ENCODE data around the gene MERTK. TPM values are rescaled to one million over a fixed set of nuclear protein-coding genes. Genes with fewer than 3 reads are reported as not detected.

The MERTK gene
- total RNA-seq, 5 donors from 2014 or later (not counting 1 experiment from before 2014, with no cell fraction given), result 0.12 to 0.73 (median 0.33) TPM

DNA sequence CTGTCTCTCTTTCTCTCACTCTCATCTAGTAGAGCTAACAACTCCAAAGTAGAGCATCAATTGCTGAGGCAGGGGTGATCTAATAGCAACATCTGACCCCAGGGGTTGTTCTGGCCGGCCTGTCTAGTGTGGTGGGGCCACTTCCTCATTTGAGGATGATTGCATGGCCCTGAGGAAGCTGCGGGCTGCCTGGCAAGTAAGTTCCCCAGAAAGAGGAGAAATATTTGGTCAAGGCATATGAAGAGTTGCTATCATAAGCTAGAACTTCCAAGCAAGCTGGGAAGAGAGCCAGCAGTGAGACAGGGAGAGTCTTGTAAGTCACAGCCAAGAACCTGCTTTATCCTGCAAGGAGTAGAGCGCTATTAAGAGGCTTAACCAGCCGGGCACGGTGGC, 105.8 kb downstream of the MERTK start:
- H3K4me1 Mint-ChIP-seq, result peaks cover 0 to 8% (median 2%) of the 10 kb centered on the region in 3 donors
- Histone ChIP-seq H3K9me3 (no peaks in the 10 kb centered on the region), H3K4me3 (ENCODE audit: control insufficient read depth in 1 of 2, extremely low read depth in 1 of 2, low read length in 1 of 2) (no peak overlapping the region), H3K27me3 (replicated peaks in 1 of 2; ENCODE audit: control insufficient read depth in 2 of 2, extremely low read depth in 1 of 2, insufficient read depth in 2 of 2, low read length in 1 of 2) (no peaks in the 10 kb centered on the region), H3K27ac (ENCODE audit: low read length) (no peak overlapping the region), H3K4me1 (ENCODE audit: control insufficient read depth in 1 of 2, extremely low read depth in 1 of 2, insufficient read depth in 2 of 2, low read length in 2 of 2) (no peaks in the 10 kb centered on the region), H3K36me3 (ENCODE audit: control insufficient read depth in 2 of 2, extremely low read depth in 1 of 2, insufficient read depth in 1 of 2, low read length in 1 of 2) (no peaks in the 10 kb centered on the region)
- ATAC-seq (replicated peaks in 1 of 4), result no peak
- CTCF ChIA-PET, result no interaction called here
- H3K9me3 Mint-ChIP-seq, result no peaks in the 10 kb centered on the region
- POLR2A ChIA-PET, result no interaction called here
- no peaks in the 10 kb centered on the region for H3K36me3 Mint-ChIP-seq
- no peak overlapping the region for H3K27ac Mint-ChIP-seq
- H3K27me3 Mint-ChIP-seq, result no peaks in the 10 kb centered on the region
- no peak overlapping the region for H3K4me3 Mint-ChIP-seq
- peak in 14 of 35 experiments; percentile 1 to 53 (median 6) for DNase-seq
- WGBS (ENCODE audit: insufficient coverage), result 69% methylated on average over 2 of the region's 5 CpGs

- H3K4me3 ChIP-seq (ENCODE audit: control insufficient read depth in 1 of 2, extremely low read depth in 1 of 2, low read length in 1 of 2), result no peak overlapping the region
- ATAC-seq (replicated peaks in 1 of 4), result no peak
- no peaks in the 10 kb centered on the region for H3K36me3 Mint-ChIP-seq
- H3K4me3 Mint-ChIP-seq, result no peak overlapping the region
- DNase-seq, result no peak
- H3K27ac ChIP-seq (ENCODE audit: low read length), result no peak overlapping the region
- no peaks in the 10 kb centered on the region for H3K27me3 Mint-ChIP-seq
- ChIA-PET POLR2A (no interaction called here), CTCF (no interaction called here)
- no peaks in the 10 kb centered on the region for H3K4me1 ChIP-seq (ENCODE audit: control insufficient read depth in 1 of 2, extremely low read depth in 1 of 2, insufficient read depth in 2 of 2, low read length in 2 of 2)
- peaks cover 0 to under 1% of the 10 kb centered on the region in 2 experiments for H3K27me3 ChIP-seq (replicated peaks in 1 of 2; ENCODE audit: control insufficient read depth in 2 of 2, extremely low read depth in 1 of 2, insufficient read depth in 2 of 2, low read length in 1 of 2)
- H3K9me3 ChIP-seq, result no peaks in the 10 kb centered on the region
- no peak overlapping the region for H3K27ac Mint-ChIP-seq
- H3K4me1 Mint-ChIP-seq, result peaks cover 0 to 8% (median 2%) of the 10 kb centered on the region in 3 donors
- no peaks in the 10 kb centered on the region for H3K36me3 ChIP-seq (ENCODE audit: control insufficient read depth in 2 of 2, extremely low read depth in 1 of 2, insufficient read depth in 1 of 2, low read length in 1 of 2)
- H3K9me3 Mint-ChIP-seq, result no peaks in the 10 kb centered on the region
- 78% methylated on average over 3 of the region's 5 CpGs for WGBS (ENCODE audit: insufficient coverage)
Measured at GRCh38 chr2:112005406-112006075, 107.1 kb downstream of the MERTK start.

- H3K9me3 Mint-ChIP-seq, result no peaks in the 10 kb centered on the region
- no peaks in the 10 kb centered on the region for H3K27me3 Mint-ChIP-seq
- no peaks in the 10 kb centered on the region for H3K36me3 Mint-ChIP-seq
- Histone ChIP-seq H3K4me1 (ENCODE audit: control insufficient read depth in 1 of 2, extremely low read depth in 1 of 2, insufficient read depth in 2 of 2, low read length in 2 of 2) (no peaks in the 10 kb centered on the region), H3K27me3 (replicated peaks in 1 of 2; ENCODE audit: control insufficient read depth in 2 of 2, extremely low read depth in 1 of 2, insufficient read depth in 2 of 2, low read length in 1 of 2) (peaks cover 0 to 2% of the 10 kb centered on the region in 2 experiments), H3K9me3 (no peaks in the 10 kb centered on the region), H3K27ac (ENCODE audit: low read length) (no peak overlapping the region), H3K36me3 (ENCODE audit: control insufficient read depth in 2 of 2, extremely low read depth in 1 of 2, insufficient read depth in 1 of 2, low read length in 1 of 2) (no peaks in the 10 kb centered on the region), H3K4me3 (ENCODE audit: control insufficient read depth in 1 of 2, extremely low read depth in 1 of 2, low read length in 1 of 2) (no peak overlapping the region)
- no peak for ATAC-seq (replicated peaks in 1 of 4)
- 60% methylated on average over 2 of the region's 4 CpGs for WGBS (ENCODE audit: insufficient coverage)
- H3K4me1 Mint-ChIP-seq, result peaks cover 0 to 5% (median 1%) of the 10 kb centered on the region in 3 donors
- CTCF ChIA-PET, result no interaction called here
- POLR2A ChIA-PET, result no interaction called here
- DNase-seq, result no peak
- H3K4me3 Mint-ChIP-seq, result no peak overlapping the region
- no peak overlapping the region for H3K27ac Mint-ChIP-seq
Measured at GRCh38 chr2:112006076-112006410, 107.6 kb downstream of the MERTK start.

DNA sequence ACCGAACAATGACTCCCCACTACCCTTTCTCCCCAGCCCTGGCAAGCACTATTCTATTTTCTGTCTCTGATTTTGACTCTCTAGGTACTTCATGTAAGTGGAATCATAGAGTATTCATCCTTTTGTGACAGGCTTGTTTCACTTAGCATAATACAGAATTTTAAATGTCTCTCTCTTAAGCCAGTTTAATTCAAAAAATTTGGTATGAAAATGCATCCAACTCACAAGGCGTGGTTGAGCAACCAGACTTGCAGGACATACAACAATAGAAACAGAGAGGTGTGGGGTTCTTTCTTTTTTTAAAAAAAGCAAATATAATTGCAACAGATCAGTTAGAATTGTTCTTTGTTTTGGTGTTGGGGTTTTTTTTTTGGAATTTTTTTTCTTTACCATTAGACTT, 109.1 kb downstream of the MERTK start:
- Mint-ChIP-seq H3K9me3 (no peaks in the 10 kb centered on the region), H3K27ac (no peak overlapping the region), H3K36me3 (no peaks in the 10 kb centered on the region), H3K4me3 (no peak overlapping the region), H3K4me1 (no peaks in the 10 kb centered on the region), H3K27me3 (peaks cover 0 to 4% of the 10 kb centered on the region in 2 donors)
- no peak for DNase-seq
- Histone ChIP-seq H3K4me1 (ENCODE audit: control insufficient read depth in 1 of 2, extremely low read depth in 1 of 2, insufficient read depth in 2 of 2, low read length in 2 of 2) (no peaks in the 10 kb centered on the region), H3K4me3 (ENCODE audit: control insufficient read depth in 1 of 2, extremely low read depth in 1 of 2, low read length in 1 of 2) (no peak overlapping the region), H3K27ac (ENCODE audit: low read length) (no peak overlapping the region), H3K36me3 (ENCODE audit: control insufficient read depth in 2 of 2, extremely low read depth in 1 of 2, insufficient read depth in 1 of 2, low read length in 1 of 2) (no peaks in the 10 kb centered on the region), H3K27me3 (replicated peaks in 1 of 2; ENCODE audit: control insufficient read depth in 2 of 2, extremely low read depth in 1 of 2, insufficient read depth in 2 of 2, low read length in 1 of 2) (peaks cover 0 to 2% of the 10 kb centered on the region in 2 experiments), H3K9me3 (no peaks in the 10 kb centered on the region)
- ChIA-PET CTCF (no interaction called here), POLR2A (no interaction called here)
- WGBS (ENCODE audit: insufficient coverage), result no CpG with 5 or more reads among the region's 2 CpGs
- ATAC-seq (replicated peaks in 1 of 4), result no peak

DNA sequence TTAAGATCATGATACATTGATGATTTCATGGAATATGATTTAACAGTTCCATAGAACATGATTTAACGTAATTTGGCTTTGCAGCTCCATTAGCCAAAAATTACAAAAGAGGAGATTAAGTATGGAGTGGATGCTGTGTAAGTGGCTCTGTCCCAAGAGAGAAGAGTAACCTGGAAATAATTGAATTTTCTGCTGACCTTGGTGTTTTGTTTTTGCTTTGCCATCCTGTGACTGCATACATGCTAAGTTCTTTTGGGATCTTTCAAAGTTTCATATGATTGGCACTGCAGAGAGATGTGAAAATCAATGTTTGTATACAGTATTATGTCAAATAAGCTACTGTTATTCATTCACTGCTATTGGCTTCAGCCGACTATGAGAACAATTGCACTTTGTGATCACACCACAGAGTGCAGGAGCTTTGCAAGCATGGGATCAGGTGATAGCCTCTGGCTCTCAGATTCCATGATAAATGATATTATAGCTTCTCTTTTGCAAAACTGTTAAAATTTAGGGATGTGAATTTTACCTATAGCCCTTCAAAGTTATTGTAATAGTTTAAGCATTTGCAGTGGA, 110.6 kb downstream of the MERTK start:
- ATAC-seq (replicated peaks in 1 of 4), result no peak
- CTCF ChIA-PET, result no interaction called here
- no peak overlapping the region for H3K27ac ChIP-seq (ENCODE audit: low read length)

DNA sequence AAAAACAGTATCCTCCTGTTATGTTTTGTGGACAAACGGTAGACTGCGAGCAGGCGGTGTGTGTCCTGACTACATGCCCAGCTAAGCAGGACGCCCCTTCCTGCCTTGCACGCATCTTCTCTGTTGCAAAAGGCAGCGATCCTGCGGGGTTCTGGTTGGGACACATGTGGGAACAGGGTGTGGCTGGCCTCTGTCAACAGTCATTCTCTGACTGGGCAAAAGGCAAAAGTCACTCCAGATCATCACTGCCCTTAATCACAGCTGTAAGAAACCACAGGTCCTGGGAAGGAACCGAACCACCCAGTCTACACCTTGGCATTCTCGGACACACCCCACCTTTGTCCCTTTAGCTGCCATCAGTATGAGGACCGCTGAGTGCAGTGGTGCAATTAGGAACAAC, 112.3 kb downstream of the MERTK start:
- Histone ChIP-seq H3K4me3 (ENCODE audit: control insufficient read depth in 1 of 2, extremely low read depth in 1 of 2, low read length in 1 of 2) (no peak overlapping the region), H3K27me3 (replicated peaks in 1 of 2; ENCODE audit: control insufficient read depth in 2 of 2, extremely low read depth in 1 of 2, insufficient read depth in 2 of 2, low read length in 1 of 2) (peaks cover 0 to 4% of the 10 kb centered on the region in 2 experiments), H3K27ac (ENCODE audit: low read length) (no peak overlapping the region), H3K9me3 (no peaks in the 10 kb centered on the region), H3K36me3 (ENCODE audit: control insufficient read depth in 2 of 2, extremely low read depth in 1 of 2, insufficient read depth in 1 of 2, low read length in 1 of 2) (no peaks in the 10 kb centered on the region), H3K4me1 (ENCODE audit: control insufficient read depth in 1 of 2, extremely low read depth in 1 of 2, insufficient read depth in 2 of 2, low read length in 2 of 2) (no peaks in the 10 kb centered on the region)
- 89% methylated on average over 9 of the region's 10 CpGs for WGBS (ENCODE audit: insufficient coverage)
- H3K27me3 Mint-ChIP-seq, result peaks cover 0 to 4% of the 10 kb centered on the region in 2 donors
- no peaks in the 10 kb centered on the region for H3K36me3 Mint-ChIP-seq
- H3K27ac Mint-ChIP-seq, result no peak overlapping the region
- DNase-seq, result no peak
- H3K4me3 Mint-ChIP-seq, result no peak overlapping the region
- H3K4me1 Mint-ChIP-seq, result no peaks in the 10 kb centered on the region
- no peak for ATAC-seq (replicated peaks in 1 of 4)
- ChIA-PET CTCF (no interaction called here), POLR2A (no interaction called here)
- H3K9me3 Mint-ChIP-seq, result no peaks in the 10 kb centered on the region

More for the DNA sequence above, 110.6 kb downstream of the MERTK start:
- Mint-ChIP-seq H3K9me3 (no peaks in the 10 kb centered on the region), H3K27me3 (peaks cover 0 to 4% of the 10 kb centered on the region in 2 donors), H3K4me1 (no peaks in the 10 kb centered on the region), H3K4me3 (no peak overlapping the region), H3K27ac (no peak overlapping the region), H3K36me3 (no peaks in the 10 kb centered on the region)
- Histone ChIP-seq H3K4me3 (ENCODE audit: control insufficient read depth in 1 of 2, extremely low read depth in 1 of 2, low read length in 1 of 2) (no peak overlapping the region), H3K36me3 (ENCODE audit: control insufficient read depth in 2 of 2, extremely low read depth in 1 of 2, insufficient read depth in 1 of 2, low read length in 1 of 2) (no peaks in the 10 kb centered on the region), H3K9me3 (no peaks in the 10 kb centered on the region), H3K27me3 (replicated peaks in 1 of 2; ENCODE audit: control insufficient read depth in 2 of 2, extremely low read depth in 1 of 2, insufficient read depth in 2 of 2, low read length in 1 of 2) (peaks cover 0 to 4% of the 10 kb centered on the region in 2 experiments), H3K4me1 (ENCODE audit: control insufficient read depth in 1 of 2, extremely low read depth in 1 of 2, insufficient read depth in 2 of 2, low read length in 2 of 2) (no peaks in the 10 kb centered on the region)
- POLR2A ChIA-PET, result no interaction called here
- no peak for DNase-seq
- WGBS (ENCODE audit: insufficient coverage), result 78% methylated on average over 2 of the region's 2 CpGs
